HG03354 (cell line): ENCODE data around the gene LTB4R.

Experiments used
- ATAC-seq: cut with Tn5 transposase; IDR thresholded peaks from one replicate; pipeline ENCODE4 v1.9.1; 2021; ENCODE audit warnings: mild to moderate bottlenecking; ENCODE audit not compliant: unreplicated experiment, poor library complexity, severe bottlenecking

The LTB4R gene

DNA sequence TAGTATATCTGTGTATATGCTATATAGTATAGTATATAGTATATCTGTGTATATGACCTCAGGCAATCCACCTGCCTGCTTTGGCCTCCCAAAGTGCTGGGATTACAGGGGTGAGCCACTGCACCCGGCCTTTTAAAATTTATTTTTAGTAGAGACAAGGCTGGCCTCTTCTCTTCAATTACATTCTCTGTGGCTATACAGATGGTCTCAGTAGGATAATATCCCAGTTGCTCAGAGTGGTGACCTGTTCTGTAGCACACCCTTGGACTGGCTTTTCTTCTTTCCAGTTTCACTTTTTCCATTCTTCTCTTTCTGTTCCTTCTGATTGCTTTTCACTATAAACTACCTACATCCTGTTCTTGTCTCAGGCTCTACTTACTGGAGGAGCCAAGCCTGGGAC lies 53.5 kb downstream of the LTB4R start:
- ATAC-seq = no peak

DNA sequence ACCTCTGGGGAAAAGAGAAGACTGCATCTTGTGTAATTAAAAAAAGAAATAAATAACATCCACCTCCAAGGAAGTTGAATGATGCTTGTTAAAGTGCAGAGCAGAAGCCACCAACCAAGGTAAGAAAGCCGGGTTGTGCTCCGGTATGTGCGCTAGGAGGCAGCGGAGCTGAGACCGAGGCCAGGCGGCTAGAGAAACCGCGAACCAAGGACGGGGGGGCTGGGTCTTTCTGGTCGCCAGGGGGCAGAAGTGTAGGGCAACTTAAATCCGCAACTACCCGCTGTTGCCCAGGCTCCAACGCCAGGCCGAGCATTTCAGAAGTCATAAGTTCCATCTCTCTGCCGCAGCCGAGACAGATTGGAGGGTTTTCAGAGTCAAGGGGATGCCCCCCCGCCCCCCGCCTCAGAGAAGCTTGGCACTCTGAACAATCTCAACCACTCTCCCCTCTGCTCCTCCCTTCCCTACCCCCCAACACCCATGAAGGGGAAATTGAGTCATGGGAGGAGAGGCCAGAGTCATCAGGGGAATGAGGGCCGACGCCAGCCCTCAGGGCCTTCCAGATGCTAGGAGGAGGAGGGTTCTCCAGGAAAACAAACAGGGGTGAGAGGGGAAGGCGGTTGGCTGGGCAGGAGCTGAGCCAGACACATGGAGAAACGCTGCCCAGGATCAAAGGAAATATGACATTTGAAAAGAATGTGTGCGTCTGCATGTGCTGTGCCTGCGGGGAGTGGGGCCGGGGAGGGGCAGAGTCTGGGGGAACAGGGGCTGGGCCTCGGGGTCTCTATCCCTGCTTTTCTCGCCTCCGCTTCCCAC lies 54.5 kb downstream of the LTB4R start:
- peak; percentile 50 for ATAC-seq

DNA sequence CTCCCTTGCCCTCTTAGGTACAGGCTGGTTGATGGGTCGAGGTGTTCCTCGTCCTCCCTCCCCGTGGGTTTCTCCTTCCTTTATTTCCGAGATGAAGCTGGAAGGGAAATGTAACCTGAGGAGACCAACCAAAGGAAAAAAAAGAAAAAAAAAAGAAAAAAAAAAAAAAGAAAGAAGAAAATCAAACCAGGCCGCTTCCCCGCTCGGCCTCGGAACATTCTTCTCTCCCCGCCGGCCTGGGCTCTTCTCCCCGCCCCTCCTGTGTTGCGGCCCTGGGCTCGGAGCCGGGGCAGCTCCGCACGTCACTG lies 55.1 kb downstream of the LTB4R start:
- ATAC-seq = no peak

DNA sequence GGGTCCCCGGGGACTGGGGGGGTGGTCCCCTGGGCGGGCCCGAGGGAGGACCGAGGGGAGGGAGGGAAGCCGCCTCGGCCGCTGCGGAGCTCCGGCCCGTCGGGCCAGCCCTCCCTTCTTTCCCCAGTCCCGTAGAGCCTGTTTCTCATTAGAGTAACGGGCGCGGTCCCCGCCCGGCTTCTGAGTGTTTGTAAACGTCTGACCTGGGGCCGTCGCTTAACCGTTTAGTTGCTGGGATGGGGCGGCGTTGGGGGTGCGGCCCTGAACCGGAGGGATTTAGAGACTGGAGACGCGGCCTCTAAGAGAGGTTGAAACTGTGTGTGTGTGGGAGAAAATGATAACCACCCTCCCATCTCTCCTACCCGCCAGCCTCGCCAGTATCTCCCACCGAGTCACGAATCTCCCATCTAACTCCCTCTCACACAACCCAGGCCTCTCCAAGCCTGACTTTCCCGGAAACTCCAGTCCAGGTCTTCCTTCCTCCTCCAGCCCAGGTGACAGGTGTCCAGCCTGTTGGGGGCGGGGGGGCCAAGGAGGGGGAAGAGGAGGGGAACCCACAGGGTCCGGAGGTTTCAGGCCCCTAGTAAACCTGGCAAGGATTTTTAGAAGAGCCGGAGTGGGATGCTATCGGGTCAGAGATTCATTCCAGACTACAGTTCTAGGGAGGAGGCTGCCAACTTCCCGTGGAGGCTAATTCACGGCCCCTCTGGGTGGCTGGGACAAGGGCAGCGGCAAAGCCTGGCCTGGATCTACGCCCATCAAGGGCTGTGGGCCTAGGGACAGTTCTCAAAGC lies 55.6 kb downstream of the LTB4R start:
- peak; percentile 66 for ATAC-seq
